Neural cell (in vitro differentiated cells): ENCODE data around the gene IQSEC2.

Source experiments
- CTCF ChIP-seq: fragments of 450-650 bp; IDR thresholded peaks from 2 replicates; pipeline ENCODE4 v1.5.1; 2014; ENCODE audit warnings: antibody characterized with exemption, mild to moderate bottlenecking, moderate library complexity; ENCODE audit not compliant: poor library complexity, severe bottlenecking
- EP300 ChIP-seq: fragments of 450-650 bp; conservative IDR thresholded peaks from 2 replicates; pipeline ENCODE4 v1.6.1; 2014; ENCODE audit warnings: antibody characterized with exemption, mild to moderate bottlenecking, moderate library complexity; ENCODE audit not compliant: poor library complexity, severe bottlenecking
- EZH2 ChIP-seq: fragments of 200-600, 300-800 bp; shearing (Covaris generic), sonication (generic); IDR thresholded peaks from 2 replicates; pipeline ENCODE4 v1.6.1; 2014; ENCODE audit warnings: antibody characterized with exemption, low read length, borderline replicate concordance, mild to moderate bottlenecking; ENCODE audit not compliant: insufficient read depth, poor library complexity, severe bottlenecking
- POLR2AphosphoS5 ChIP-seq: IDR thresholded peaks from 2 replicates; pipeline ENCODE4 v1.6.1; 2012
- RAD21 ChIP-seq: fragments of 450-650 bp; conservative IDR thresholded peaks from 2 replicates; pipeline ENCODE4 v1.6.1; 2014; ENCODE audit warnings: antibody characterized with exemption, mild to moderate bottlenecking, moderate library complexity
- REST ChIP-seq: IDR thresholded peaks from 2 replicates; pipeline ENCODE4 v1.6.1; 2012; ENCODE audit warnings: borderline replicate concordance
- SMC3 ChIP-seq: fragments of 450-650 bp; conservative IDR thresholded peaks from 2 replicates; pipeline ENCODE4 v1.6.1; 2014; ENCODE audit warnings: antibody characterized with exemption, mild to moderate bottlenecking, moderate library complexity; ENCODE audit not compliant: poor library complexity
- TAF1 ChIP-seq: IDR thresholded peaks from 2 replicates; pipeline ENCODE4 v1.6.1; 2012; ENCODE audit warnings: low read depth

- TF ChIP-seq EZH2 (no peak), CTCF (no peak), EP300 (no peak), POLR2AphosphoS5 (no peak), RAD21 (no peak), TAF1 (no peak), REST (no peak), SMC3 (no peak)
Observed at GRCh38 chrX:53257166-53257565, 24.2 kb downstream of the IQSEC2 start.
